ENCODE measurements around the gene CERCAM.

DNA sequence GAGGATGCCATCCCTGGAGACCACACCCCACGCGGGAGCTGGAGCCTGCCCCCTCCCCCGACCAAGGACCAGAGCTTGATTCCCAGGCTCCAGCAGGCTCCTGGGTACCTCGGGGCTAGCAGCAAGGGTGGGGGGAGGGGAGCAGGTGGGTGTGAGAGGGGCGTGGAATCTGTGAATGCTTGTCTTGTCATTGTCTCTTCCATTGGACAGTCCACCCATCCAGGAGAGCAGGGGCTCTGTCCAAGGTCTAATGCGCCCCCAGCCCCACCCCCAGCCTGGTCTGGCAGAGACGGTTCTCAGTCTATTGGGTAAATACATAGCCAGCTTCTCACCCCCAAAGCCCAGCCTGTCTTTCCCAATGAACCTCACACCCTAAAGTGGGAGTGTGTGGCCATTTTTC is 26.7 kb upstream of the CERCAM start:
- TF ChIP-seq, protein P1, sequence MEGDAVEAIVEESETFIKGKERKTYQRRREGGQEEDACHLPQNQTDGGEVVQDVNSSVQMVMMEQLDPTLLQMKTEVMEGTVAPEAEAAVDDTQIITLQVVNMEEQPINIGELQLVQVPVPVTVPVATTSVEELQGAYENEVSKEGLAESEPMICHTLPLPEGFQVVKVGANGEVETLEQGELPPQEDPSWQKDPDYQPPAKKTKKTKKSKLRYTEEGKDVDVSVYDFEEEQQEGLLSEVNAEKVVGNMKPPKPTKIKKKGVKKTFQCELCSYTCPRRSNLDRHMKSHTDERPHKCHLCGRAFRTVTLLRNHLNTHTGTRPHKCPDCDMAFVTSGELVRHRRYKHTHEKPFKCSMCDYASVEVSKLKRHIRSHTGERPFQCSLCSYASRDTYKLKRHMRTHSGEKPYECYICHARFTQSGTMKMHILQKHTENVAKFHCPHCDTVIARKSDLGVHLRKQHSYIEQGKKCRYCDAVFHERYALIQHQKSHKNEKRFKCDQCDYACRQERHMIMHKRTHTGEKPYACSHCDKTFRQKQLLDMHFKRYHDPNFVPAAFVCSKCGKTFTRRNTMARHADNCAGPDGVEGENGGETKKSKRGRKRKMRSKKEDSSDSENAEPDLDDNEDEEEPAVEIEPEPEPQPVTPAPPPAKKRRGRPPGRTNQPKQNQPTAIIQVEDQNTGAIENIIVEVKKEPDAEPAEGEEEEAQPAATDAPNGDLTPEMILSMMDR (IDR thresholded peaks at IDR 0.05; ENCODE audit: poor library complexity, severe bottlenecking), result no peak
- TF ChIP-seq POLR2AphosphoS5 (IDR thresholded peaks at IDR 0.05) (no peak), MXI1 (conservative IDR thresholded peaks at IDR 0.05; ENCODE audit: poor library complexity, severe bottlenecking) (no peak), RAD21 (conservative IDR thresholded peaks at IDR 0.05) (no peak)
